IMR-90 (cell line): ENCODE data around the gene FMO5.

Experiments
- BHLHE40 ChIP-seq: fragments of 150-350 bp; IDR thresholded peaks from 2 replicates; pipeline ENCODE4 v1.6.1; 2016; ENCODE audit warnings: mild to moderate bottlenecking, low read depth, low read length
- MAFK ChIP-seq: IDR thresholded peaks from 2 replicates; pipeline ENCODE4 v1.6.1; 2012; ENCODE audit warnings: low read depth, low read length, improper control_type of control experiment
- POLR2A ChIP-seq: IDR thresholded peaks from 2 replicates; pipeline ENCODE4 v1.6.1; 2012; ENCODE audit warnings: mild to moderate bottlenecking, low read depth, low read length
- TF ChIP-seq, protein P1 (sequence below): conservative IDR thresholded peaks from 2 replicates; pipeline ENCODE4 v1.5.1; 2012; ENCODE audit warnings: mild to moderate bottlenecking, low read depth, low read length, improper control_type of control experiment

DNA sequence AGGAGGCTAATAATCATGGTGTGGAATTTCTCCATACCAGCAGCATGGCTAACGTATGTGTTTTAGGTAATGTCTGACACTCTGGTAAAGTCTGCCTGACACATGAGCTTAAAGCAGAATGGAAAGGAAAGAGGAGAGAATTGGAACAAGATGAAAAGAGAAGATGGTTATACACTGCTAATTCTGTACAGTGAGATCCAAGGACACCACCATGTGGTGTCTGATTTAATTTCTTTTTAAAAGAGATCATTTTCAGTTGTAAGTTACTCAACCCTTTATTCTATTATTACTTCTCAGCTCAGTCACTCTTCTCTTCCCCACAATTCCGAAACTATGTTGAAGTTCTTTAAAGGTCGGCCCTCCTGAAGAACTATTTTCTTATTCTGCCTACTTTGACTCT lies 68.5 kb downstream of the FMO5 start:
- TF ChIP-seq MAFK, result no peak
- TF ChIP-seq BHLHE40, result no peak
- TF ChIP-seq, protein P1, sequence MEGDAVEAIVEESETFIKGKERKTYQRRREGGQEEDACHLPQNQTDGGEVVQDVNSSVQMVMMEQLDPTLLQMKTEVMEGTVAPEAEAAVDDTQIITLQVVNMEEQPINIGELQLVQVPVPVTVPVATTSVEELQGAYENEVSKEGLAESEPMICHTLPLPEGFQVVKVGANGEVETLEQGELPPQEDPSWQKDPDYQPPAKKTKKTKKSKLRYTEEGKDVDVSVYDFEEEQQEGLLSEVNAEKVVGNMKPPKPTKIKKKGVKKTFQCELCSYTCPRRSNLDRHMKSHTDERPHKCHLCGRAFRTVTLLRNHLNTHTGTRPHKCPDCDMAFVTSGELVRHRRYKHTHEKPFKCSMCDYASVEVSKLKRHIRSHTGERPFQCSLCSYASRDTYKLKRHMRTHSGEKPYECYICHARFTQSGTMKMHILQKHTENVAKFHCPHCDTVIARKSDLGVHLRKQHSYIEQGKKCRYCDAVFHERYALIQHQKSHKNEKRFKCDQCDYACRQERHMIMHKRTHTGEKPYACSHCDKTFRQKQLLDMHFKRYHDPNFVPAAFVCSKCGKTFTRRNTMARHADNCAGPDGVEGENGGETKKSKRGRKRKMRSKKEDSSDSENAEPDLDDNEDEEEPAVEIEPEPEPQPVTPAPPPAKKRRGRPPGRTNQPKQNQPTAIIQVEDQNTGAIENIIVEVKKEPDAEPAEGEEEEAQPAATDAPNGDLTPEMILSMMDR, result no peak
- TF ChIP-seq POLR2A, result no peak
